GM23248 (cell line): ENCODE results near the gene DNPEP. TPM values are rescaled to one million over a fixed set of nuclear protein-coding genes. Genes with fewer than 3 reads are reported as not detected.

ENCODE experiments used
- DNase-seq: peaks from one replicate; pipeline ENCODE4 v3.0.0-alpha.2; 2015
- H2AFZ ChIP-seq: fragments of 200-600 bp; sonication (generic); 2 replicates; pipeline ENCODE4 v1.6.1; 2016; ENCODE audit warnings: antibody characterized with exemption
- H3F3A ChIP-seq: fragments of 200-600 bp; sonication (generic); 2 replicates; pipeline ENCODE4 v1.6.1; 2016; ENCODE audit warnings: mild to moderate bottlenecking, antibody characterized with exemption, mixed run types; ENCODE audit not compliant: insufficient read depth
- H3K27ac ChIP-seq: fragments of 200-600 bp; sonication (generic); 2 replicates; pipeline ENCODE4 v1.5.1; 2016; ENCODE audit warnings: mild to moderate bottlenecking
- H3K27me3 ChIP-seq: fragments of 200-600 bp; sonication (generic); replicated peaks from 2 replicates; pipeline ENCODE4 v1.6.1; 2016; ENCODE audit warnings: mild to moderate bottlenecking; ENCODE audit not compliant: insufficient read depth
- H3K36me3 ChIP-seq: fragments of 200-600 bp; sonication (generic); 2 replicates; pipeline ENCODE4 v1.6.1; 2016; ENCODE audit warnings: low read depth, mild to moderate bottlenecking
- H3K4me1 ChIP-seq: fragments of 200-600 bp; sonication (generic); 2 replicates; pipeline ENCODE4 v1.6.1; 2016; ENCODE audit warnings: mild to moderate bottlenecking; ENCODE audit not compliant: insufficient read depth
- H3K4me2 ChIP-seq: fragments of 200-600 bp; sonication (generic); one replicate; pipeline ENCODE4 v1.6.1; 2016; ENCODE audit warnings: mild to moderate bottlenecking; ENCODE audit not compliant: unreplicated experiment
- H3K4me3 ChIP-seq: fragments of 200-600 bp; sonication (generic); 2 replicates; pipeline ENCODE4 v1.5.1; 2016; ENCODE audit warnings: mild to moderate bottlenecking
- H3K79me2 ChIP-seq: fragments of 200-600 bp; sonication (generic); 2 replicates; pipeline ENCODE4 v1.6.1; 2016; ENCODE audit warnings: mild to moderate bottlenecking; ENCODE audit not compliant: insufficient read depth
- H3K9ac ChIP-seq: fragments of 200-600 bp; sonication (generic); 2 replicates; pipeline ENCODE4 v1.6.1; 2016; ENCODE audit warnings: mild to moderate bottlenecking
- H3K9me2 ChIP-seq: fragments of 200-600 bp; sonication (generic); 2 replicates; pipeline ENCODE4 v1.6.1; 2016; ENCODE audit warnings: mixed run types, mild to moderate bottlenecking, moderate library complexity; ENCODE audit not compliant: insufficient read depth
- H3K9me3 ChIP-seq: fragments of 200-600 bp; sonication (generic); one replicate; pipeline ENCODE4 v1.6.1; 2017; ENCODE audit warnings: low read depth
- H4K20me1 ChIP-seq: fragments of 200-600 bp; sonication (generic); 2 replicates; pipeline ENCODE4 v1.6.0; 2016; ENCODE audit not compliant: insufficient read depth
- EZH2 ChIP-seq: fragments of 200-600 bp; sonication (generic); IDR thresholded peaks from 2 replicates; pipeline ENCODE4 v1.6.1; 2018; ENCODE audit warnings: antibody characterized with exemption, mild to moderate bottlenecking; ENCODE audit not compliant: insufficient read depth, poor library complexity, severe bottlenecking
- EZH2phosphoT487 ChIP-seq: fragments of 200-600 bp; sonication (generic); IDR thresholded peaks from 2 replicates; pipeline ENCODE4 v1.6.1; 2018; ENCODE audit warnings: antibody characterized with exemption, moderate library complexity, mild to moderate bottlenecking, low read depth; ENCODE audit not compliant: insufficient read depth
- WGBS, 2 experiments: methylation state at CpG; one replicate each; pipeline ENCODE4 v1.1.6; 2015 to 2017; ENCODE audit warnings: low lambda C conversion rate in 2 of 2, low coverage in 1 of 2; ENCODE audit errors: missing lambda C conversion rate in 2 of 2; 5-methylcytosine and 5-hydroxymethylcytosine counted together
- in situ Hi-C: fragments of 300-500 bp; cut with MboI; formaldehyde crosslinking; loops from 2 replicates; pipeline ENCODE4 v1.15.0; 2020
- polyA plus RNA-seq: library from polyadenylated mRNA; unstranded; fragments of >200 nt; fragmentation: Nextera tagmentation; extraction: Ambion mirVana; gene quantifications from 2 replicates; pipeline ENCODE4 v1.2.1, GENCODE V29; 2016
- total RNA-seq: library from RNA; depleted of rRNA; stranded (reverse); fragments of >200 nt; shearing (Covaris generic); gene quantifications from 2 replicates; pipeline ENCODE4 v1.2.3, GENCODE V29; 2014

DNPEP gene
- total and polyA plus RNA-seq, 2 experiments from 2014 or later: 57.5 to 79.8 TPM

DNA sequence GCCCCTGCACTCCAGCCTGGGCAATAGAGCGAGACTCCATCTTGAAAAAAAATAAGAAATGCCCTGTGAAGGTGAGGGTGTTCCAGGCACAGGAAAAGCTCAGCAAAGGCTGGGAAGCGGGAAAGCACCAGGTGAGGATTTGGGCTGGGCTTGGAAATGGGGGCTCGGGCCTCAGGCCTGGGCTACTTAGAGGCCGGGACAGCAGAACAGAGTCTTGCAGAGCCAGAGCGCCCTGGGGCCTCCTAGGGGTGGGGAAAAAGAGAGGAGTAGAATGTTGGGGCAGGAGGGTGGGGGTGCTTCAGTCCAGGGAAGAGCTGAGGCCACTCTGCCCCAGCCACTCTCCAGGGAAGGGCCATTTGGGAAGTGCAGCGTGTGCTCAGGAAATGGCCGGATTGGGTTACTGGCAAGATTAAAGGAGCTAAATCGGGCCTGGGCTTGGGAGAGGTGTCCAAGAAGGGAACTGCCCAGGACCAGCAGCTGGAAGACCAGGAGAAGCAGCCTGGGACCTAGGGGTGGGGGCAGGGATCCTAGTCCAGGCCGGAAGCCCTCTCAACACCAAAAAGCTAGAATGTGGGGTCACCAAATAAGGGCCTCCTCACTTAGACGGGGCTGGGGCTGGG is 16.7 kb upstream of the DNPEP start:
- WGBS, 2 experiments: 92 to 94% methylated on average over 10 of the region's 10 CpGs
- Histone ChIP-seq H3K4me3 (no peak overlapping the region), H3K79me2 (no peaks in the 10 kb centered on the region), H3K27me3 (no peaks in the 10 kb centered on the region), H3K36me3 (no peaks in the 10 kb centered on the region), H3K9me2 (no peaks in the 10 kb centered on the region), H3F3A (peaks cover 18% of the 10 kb centered on the region), H4K20me1 (no peaks in the 10 kb centered on the region), H3K9me3 (no peaks in the 10 kb centered on the region), H3K9ac (no peak overlapping the region), H2AFZ (no peak overlapping the region), H3K27ac (no peak overlapping the region), H3K4me1 (peaks cover 22% of the 10 kb centered on the region), H3K4me2 (no peak overlapping the region)
- TF ChIP-seq EZH2 (no peak), EZH2phosphoT487 (no peak)
- in situ Hi-C loops: loop anchor here (5.0 kb wide), 1 partner anchor 128 kb away; no protein-coding TSS in a partner anchor
- DNase-seq: no peak

DNA sequence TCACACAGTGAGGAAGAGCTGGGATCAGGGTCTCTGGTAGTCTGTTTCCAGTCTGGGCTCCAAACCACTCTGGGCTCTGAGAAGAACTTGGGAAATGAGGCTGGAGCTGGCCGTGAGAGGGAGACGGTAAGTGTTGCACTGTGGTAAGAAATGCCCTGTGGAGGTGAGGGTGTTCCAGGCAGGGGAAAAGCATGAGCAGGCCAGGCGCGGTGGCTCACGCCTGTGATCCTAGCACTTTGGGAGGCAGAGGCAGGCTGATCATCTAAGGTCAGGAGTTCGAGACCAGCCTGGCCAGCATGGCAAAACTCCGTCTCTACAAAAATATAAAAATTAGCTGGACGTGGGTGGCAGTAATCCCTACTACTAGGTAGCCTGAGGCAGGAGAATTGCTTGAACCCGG is 16.1 kb upstream of the DNPEP start:
- H3K9me2 ChIP-seq: no peaks in the 10 kb centered on the region
- no peaks in the 10 kb centered on the region for H3K9me3 ChIP-seq
- no peaks in the 10 kb centered on the region for H3K27me3 ChIP-seq
- no peaks in the 10 kb centered on the region for H3K36me3 ChIP-seq
- H3K4me2 ChIP-seq: no peak overlapping the region
- 92% methylated on average over 9 of the region's 9 CpGs for WGBS, 2 experiments
- no peak overlapping the region for H3K9ac ChIP-seq
- in situ Hi-C loops: loop anchor here (5.0 kb wide), 1 partner anchor 128 kb away; no protein-coding TSS in a partner anchor
- no peak for TF ChIP-seq EZH2phosphoT487
- TF ChIP-seq EZH2: no peak
- H3K4me3 ChIP-seq: no peak overlapping the region
- H3F3A ChIP-seq: peaks cover 18% of the 10 kb centered on the region
- H2AFZ ChIP-seq: no peak overlapping the region
- H4K20me1 ChIP-seq: no peaks in the 10 kb centered on the region
- H3K4me1 ChIP-seq: peaks cover 22% of the 10 kb centered on the region
- H3K79me2 ChIP-seq: no peaks in the 10 kb centered on the region
- no peak for DNase-seq
- H3K27ac ChIP-seq: no peak overlapping the region

- H3K9me2 ChIP-seq: no peaks in the 10 kb centered on the region
- H3F3A ChIP-seq: peaks cover 18% of the 10 kb centered on the region
- no peak overlapping the region for H3K27ac ChIP-seq
- H3K36me3 ChIP-seq: no peaks in the 10 kb centered on the region
- no peak for TF ChIP-seq EZH2phosphoT487
- TF ChIP-seq EZH2: no peak
- H3K4me1 ChIP-seq: peaks cover 26% of the 10 kb centered on the region
- WGBS, 2 experiments: 20 to 21% methylated on average over 15 of the region's 15 CpGs
- in situ Hi-C loops: loop anchor here (5.0 kb wide), 1 partner anchor 129 kb away; no protein-coding TSS in a partner anchor
- H2AFZ ChIP-seq: no peak overlapping the region
- no peak overlapping the region for H3K4me2 ChIP-seq
- no peak overlapping the region for H3K9ac ChIP-seq
- no peaks in the 10 kb centered on the region for H3K9me3 ChIP-seq
- H3K79me2 ChIP-seq: no peaks in the 10 kb centered on the region
- H3K27me3 ChIP-seq: no peaks in the 10 kb centered on the region
- peak; percentile 95 for DNase-seq
- H3K4me3 ChIP-seq: no peak overlapping the region
- no peaks in the 10 kb centered on the region for H4K20me1 ChIP-seq
Measured at GRCh38 chr2:219402665-219403515, 15.2 kb upstream of the DNPEP start.

- Histone ChIP-seq H3K9me2 (no peaks in the 10 kb centered on the region), H3K27ac (no peak overlapping the region), H3K27me3 (no peaks in the 10 kb centered on the region), H3K4me1 (peaks cover 22% of the 10 kb centered on the region), H3K36me3 (no peaks in the 10 kb centered on the region), H2AFZ (no peak overlapping the region), H3F3A (peaks cover 13% of the 10 kb centered on the region), H3K9me3 (no peaks in the 10 kb centered on the region), H3K9ac (no peak overlapping the region), H3K4me2 (no peak overlapping the region), H3K79me2 (no peaks in the 10 kb centered on the region), H4K20me1 (no peaks in the 10 kb centered on the region), H3K4me3 (no peak overlapping the region)
- in situ Hi-C loops: loop anchor here (5.0 kb wide), 1 partner anchor 131 kb away; no protein-coding TSS in a partner anchor
- TF ChIP-seq EZH2 (no peak), EZH2phosphoT487 (no peak)
- WGBS, 2 experiments: 80 to 82% methylated on average over 8 of the region's 8 CpGs
- DNase-seq: no peak
Measured at GRCh38 chr2:219401606-219402005, 13.9 kb upstream of the DNPEP start.
